AG20443 (cell line): ENCODE data around the gene FAM241B.

Source experiments
- DNase-seq: peaks from one replicate; pipeline ENCODE4 v3.0.0; 2012; ENCODE audit warnings: low spot score, mixed read lengths

FAM241B gene

DNA sequence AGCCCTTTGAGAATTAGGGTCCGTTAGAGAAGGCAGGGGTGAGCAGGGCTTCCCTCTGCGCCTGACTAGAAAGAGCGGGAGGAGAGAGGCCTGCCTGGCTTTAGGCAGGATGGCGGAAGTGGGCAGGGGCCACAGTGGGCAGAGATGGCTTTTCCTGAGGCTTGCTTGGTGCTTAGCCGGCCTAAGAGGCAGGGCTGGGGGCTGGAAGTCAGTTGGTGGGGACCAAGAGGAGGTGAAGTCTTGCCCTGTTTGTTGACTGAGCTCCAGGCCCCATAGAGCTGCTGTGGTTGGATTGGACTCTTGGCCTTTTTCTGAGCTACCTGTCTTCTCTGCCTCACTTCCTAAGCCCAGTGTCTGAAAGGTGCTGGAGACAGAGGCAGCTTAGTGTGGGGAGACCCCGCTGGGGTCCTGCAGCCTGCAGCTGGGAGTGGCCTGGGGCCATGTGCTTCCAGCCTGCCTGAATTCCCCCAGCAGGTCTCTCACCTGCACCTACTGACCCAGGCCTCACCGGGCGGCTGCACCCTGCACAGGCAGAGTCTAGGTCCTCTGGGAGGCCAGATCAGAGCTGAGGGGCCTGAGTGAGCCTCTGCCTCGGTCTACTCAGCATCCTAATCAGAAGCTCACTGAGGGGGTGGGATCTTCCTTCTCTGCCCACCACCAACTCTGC lies 4.8 kb downstream of the FAM241B start:
- DNase-seq: no peak

DNA sequence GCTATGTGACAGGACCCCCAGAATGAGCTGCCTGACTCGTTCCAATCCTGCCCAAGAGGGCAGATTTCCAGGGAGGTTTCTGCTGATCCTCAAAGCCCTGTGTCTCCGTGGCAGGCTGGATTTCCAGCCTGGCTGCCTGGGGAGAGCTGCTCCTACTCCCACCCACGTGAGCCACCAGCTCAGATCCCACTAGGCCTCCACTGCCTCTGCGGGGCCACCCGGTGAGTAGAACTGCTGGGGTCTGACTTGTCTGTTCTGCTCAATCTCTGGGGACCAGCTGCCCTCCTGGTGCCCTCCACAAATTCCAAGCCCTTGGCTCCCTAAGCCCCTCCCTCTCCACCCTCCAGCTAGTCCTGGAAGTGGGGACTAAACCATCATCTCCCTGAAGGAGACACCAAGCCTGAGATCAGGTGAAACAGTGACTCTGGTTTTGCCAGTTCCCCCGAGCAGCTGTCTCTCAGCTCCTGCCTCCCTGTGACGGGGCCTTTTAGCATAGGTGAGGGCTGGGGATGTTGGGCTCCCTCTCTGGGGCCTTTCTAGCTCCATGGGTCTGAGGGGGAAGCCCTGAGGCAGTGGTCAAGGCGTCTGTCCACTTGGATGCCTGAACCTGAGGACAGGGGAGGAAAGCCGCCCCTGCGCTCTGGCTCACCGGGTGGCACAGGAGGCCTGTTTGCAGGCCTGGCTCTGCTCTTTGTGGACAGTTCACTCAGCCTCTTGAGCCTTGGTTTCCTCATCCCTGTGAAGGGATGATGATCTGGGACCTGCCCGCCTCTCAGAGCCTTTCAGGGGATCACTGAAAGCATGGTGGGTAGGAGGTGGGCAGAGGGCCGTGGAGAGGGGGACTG lies 5.6 kb downstream of the FAM241B start:
- DNase-seq: no peak

DNA sequence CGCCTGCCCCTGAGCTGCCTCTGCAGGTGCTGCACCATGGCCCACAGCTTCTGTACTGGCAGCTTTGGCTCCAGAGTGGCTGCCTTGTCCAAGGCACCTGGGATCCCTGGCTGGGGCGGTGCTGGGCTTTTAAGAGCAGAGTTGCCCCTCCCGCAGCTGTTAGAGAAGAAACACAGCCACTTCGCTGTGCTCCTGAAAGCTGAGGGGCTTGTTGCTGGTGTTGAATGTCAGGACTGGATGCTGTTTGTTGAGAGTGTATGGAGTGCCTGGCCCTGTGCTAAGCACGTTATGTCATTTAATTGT lies 6.2 kb downstream of the FAM241B start:
- no peak for DNase-seq

DNA sequence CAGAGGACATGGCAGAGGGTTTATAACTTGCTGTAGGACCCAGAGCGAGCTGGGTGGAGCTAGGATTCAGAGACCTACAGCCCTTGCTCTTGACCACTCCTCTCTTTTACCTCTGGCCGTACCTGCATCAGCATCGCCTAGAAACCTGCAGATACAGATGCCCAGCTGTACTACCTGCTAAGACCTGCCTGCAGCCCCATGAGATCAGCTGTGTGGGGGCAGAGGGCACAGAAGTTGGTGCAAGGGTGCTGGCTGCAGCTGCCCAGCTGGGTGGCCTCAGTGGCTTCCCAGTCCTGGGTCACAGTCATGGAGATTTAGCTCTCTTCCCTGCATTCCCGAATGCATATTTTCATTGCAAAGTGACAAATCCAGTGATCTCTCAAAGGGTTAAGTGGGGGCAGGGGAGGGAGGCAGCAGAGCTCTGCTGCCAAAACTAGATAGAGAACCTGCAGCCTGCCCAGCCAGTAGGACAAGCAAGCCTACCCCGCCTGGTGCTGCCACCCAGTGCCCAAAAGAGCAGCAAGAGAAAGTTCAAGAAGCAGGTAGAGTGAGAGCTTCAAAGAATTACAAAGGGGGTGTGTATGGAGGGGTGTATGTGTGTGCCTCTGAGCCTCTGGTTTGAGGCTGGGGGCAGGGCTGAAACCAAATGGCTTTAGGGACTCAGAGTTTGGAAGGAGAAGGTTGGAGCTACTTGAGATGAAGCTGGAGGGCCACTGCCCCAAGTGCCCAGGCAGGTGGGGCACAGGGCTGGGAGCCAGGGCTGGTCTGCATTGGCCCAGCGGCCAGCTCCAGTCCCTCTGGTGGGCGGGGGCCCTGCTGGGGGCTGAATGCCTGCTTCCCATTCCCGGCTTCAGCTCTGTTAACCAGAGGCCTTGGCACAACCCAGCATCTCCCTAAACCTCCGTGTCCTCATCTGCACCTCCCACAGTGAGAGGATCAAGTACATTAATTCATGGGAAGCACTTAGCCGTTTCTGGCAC lies 6.9 kb downstream of the FAM241B start:
- DNase-seq: no peak

DNA sequence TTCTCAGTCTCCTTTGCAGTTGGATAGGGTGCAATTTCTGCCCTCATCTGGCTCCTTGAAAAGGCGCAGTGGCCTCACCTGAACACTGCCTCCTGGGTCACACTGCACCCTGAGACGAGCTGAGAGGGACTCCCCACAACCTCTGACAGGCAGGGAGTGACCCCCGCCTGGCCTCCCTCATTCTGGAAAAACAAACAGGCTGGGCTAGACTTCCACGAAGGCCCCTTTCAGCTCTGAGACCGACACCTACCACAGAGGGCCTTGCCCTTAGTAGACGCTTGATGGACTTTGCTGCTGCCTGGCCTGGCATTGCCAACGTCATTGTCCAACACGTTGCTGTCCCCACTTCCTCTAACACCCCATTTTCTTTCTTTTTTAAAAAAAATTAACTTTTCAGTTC lies 8.6 kb downstream of the FAM241B start:
- DNase-seq: no peak

DNA sequence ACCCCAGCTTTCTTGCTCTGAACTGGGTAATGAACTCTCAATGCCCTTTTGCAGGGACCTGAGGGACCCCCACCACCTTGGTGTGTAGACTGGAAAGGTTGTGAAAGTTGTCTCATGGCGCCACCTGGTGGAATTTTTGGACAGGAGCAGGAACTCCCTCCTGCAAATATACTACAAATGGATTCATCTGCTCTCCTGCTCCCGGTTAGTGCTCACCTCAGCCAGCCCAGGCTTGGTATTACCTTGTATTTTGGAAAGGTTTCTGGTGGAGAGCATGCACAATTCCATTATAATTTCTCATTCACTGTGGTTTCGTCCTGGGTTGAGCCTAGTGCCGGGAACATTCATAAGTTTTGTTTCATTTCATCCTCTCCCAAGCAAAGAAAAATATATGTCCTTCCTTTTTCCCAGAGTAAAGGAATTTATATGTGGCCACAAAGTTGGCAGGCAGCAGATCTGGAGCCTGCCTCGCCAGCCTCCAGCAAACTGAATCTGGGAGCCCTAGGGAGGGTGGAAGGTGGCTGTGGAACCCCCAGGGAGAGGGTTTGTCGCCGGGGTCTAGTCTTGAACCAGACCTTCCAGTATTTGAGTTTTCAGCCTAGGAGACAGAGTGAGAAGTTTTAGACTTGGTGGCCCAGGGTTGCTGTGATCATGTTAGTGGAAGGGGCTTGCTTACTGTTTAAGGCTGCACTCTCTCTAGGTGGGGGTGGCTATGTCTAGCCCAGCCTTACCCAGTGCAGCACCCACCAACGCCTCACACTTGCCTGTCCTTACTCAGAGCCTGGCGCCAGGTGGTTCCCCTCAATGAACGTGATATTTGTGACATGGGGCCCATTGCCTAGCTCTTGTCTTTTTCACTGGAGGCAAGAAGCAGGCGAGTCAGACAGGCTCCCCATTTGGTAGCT lies 9.5 kb downstream of the FAM241B start:
- DNase-seq: peak; percentile 75

DNA sequence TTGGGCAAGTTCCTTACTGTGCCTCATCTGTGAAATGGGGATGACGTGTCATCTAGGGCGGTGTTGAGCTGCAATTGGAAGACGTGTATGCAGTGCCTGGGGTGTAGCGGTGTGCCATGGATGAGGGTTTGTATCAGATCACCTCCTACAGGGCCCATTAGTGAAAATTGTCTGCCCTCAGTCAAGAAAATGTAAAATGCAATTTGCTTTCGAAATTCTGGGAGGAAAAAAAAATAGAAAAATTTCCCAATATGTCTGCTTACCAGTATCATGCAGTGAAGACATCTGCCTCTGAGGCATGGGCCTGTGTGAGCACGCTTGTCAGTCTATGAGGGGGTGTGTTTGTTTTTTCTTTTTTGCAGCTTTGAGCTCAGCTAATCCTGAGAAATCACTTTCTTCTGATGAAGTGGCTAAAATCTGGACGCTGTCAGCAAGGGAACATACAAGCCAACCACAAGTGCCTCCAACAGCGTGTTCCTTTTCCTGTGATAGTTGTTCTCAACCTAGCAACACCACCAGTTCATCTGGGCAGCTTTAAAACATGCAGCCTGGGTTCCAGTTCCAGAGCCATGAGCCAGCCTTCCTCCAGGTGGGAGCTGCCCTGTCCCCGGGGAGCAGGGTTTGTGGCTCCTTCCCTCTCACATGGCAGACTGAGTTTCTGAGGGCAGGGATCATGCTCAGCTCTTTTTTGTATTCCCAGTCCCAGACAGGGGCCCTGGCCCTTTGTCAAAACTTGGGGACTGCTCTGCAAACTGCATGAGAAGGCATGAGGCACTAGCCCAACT lies 10.3 kb downstream of the FAM241B start:
- no peak for DNase-seq

DNA sequence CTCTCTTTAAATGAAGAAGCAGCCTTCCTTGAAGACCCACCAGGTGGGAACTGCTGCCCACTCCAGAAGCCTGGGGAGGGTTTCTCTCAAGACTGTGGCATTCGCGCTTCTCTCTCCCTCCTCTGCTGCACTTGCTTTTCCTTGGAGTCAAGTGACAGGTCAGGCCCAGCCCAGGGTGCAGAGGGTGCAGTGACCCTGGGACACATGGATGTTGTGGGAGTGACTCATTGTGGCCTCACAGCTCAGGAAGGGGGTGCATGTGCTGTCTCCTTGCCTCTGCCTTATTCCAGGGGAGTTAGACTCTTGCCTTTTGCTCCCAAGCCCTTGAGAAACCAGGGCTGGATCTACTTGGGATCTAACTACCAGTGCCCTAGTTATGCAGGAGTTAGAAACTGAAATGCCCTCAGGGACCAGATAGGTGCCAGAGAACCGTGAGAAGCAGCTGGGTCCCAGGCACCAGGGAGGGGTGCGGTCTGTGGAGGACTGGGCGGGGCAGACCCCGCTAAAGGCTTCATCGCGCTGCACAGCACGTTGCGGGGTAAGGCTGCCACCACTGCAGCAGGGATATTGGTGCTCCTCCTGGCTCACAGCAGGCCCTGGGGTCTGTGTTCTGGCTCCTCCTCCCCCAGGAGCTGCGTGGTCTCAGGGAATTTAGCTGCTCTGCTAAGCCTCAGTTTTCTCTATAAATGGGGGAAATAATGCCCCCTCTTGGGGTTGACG lies 11.4 kb downstream of the FAM241B start:
- no peak for DNase-seq

DNA sequence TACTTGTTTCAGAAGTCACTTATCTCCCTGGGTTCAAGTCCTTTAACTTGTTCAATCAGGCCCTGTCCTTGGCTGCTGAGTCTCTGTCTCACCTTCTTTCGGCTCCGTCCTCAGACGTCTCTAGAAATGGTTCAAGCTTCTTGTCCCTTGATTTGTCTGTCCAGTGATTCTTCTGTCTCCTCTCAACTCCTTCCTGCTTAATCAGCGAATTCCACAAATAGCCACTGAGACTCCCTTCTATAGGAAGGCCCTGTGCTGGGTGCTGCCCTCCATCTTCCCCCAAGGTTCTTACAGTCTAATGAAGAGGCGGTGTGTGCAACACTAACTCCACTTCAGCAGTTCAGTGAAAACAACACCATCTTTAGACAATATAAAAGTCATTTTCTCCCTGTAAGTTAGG lies 12.7 kb downstream of the FAM241B start:
- no peak for DNase-seq

DNA sequence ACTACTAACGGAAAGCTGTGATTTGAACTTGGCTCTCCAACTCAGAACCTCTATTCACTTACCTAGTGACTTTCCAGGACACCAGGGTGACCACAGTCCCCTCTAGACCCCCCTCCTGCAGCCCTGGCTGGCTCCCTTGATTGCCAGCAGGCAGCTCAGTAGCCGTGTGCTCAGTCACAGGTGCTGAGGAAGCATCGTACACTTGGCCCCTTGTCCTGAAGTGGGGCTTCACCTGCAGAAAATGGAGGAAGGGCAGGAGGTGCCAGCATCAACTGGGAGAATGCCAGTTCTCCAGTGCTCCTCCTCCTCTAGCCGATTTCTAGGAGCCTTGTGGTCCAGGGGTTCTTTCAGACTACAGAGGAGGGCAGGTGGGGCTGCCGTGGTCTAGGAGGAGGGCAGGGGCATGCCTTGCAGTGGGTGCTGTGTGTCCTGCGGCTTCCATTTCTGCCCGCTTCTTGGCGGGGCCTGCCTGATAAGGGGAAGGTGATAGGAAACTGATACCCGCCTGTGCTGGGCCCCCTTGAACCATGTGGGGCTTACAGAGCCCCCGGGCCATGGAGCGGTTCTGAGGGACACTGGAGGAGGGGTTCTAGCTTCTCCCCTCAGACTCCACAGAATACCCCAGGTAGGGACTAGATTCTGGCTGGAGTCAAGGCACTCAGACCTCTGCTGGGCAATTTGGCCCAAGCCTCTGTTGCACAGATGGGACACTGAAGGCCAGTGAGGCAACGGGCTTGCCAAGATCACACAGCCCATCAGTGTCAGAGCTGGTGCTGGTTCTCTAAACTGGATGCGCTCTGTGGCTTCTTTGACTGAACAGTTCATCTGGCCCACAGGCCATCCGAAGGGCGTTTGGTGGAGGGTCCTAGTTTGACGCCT lies 14.0 kb downstream of the FAM241B start:
- DNase-seq: no peak

DNA sequence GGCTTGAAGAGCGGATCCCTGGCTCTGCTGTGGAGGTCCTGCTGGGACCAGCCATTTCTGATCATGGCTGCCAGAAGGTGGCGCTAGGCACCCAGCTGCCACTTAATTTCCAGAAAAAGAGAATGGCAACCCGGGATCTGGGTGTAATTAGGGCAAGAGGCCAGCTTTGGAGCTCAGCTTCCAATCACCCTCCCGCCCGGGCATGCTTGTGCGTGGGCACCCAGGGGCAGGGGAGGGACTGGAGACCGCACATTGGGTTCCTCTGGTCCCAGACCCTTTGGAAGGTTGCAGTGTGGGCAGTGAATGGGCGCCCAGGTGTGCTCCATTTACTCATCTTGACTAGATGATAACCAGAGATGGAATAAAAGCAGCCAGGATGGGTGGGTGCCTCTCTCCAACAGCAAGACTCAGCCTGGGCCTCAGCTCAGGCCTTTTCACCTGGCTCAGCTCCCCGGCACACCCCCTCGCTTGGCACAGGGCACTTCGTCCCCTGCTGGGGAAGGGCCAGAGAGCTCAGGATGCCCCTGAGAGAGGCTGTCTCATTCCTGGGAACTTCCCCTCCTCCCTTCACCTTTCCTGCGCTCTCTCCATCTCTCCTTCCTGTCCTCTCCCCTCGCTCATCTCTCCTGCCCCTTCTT lies 14.7 kb downstream of the FAM241B start:
- peak; percentile 91 for DNase-seq

DNA sequence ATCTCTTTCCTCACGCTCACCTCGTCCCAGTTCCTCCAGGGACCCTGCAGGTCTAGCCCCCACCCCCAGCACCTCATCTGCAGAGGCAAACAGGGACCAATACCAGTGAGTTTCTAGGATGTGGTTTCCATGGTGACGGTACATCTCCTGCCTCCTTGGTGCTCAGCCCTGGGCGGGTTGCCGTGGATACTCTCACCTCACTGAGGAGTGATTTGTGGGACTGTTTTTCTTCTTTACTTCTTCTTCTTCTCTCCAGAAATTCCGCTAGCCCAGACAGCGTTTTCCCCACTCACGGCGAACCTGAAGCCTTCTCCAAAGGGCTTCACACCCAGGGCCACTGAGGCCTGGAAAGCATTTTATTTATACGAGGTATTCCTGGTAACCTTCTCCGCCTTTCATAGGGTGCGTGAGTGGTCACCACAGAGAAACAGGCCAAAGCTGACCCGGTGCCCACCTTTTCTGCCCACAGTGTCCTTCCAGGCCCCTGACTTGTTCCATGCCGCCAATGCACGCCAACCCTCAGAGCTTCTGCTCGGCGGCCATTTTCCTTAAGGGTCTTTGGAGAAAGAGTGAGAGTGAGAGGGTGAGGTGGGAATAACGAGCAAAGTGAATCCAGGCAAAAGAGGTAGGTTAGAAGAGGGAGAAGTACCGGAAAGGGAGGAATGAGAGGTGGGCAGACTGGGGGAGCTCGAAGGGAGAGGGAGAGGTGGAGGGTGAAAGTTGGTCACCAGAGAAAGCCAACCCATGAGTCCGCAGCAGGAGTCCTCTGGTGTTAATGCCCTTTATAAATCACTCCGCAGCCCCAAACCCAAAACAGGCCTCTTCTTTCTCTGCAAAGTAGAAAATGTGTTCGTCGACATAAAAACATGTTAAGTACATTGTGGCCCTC lies 15.5 kb downstream of the FAM241B start:
- no peak for DNase-seq

DNA sequence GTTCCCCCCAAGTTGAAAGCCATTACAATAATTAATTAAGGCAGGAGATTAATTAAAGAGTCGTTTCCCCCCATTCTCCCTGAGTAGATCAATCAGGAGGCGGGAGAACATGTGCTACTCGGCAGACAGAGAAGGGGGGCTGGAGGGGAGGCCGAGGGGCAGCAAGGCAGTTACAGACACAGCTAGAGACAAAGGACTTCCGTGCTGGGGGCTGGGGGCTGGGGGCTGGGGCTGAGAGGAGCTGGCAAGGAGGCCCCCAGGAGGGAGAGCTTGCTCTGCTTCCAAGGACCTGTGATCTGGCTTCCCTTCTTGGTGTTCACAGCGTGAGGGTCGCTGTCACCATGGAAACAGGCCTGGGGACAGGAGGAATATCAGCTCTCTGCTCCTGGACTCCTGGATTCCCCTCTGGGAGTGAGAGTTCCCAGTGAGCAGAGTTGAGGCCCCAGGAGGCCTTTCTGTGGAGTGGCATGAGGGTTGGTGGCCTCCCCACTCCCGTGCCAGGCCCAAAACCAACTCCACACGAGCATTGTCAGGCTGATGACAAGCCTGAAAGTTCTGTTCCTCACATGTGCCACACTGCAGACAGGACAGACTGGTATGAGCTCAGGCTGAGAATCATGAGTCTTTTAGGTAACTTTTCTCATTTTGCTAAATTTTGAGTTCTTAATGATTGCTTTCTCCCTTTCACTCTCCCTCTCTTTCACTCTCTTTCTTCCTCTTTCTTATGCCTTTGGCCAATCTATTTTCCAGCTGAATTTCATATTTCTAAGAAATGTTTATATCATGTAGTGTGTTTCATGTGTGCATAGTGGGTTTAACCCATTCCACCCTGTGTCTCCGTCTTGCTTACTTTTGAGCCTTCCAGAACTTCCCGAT lies 16.4 kb downstream of the FAM241B start:
- DNase-seq: no peak

DNA sequence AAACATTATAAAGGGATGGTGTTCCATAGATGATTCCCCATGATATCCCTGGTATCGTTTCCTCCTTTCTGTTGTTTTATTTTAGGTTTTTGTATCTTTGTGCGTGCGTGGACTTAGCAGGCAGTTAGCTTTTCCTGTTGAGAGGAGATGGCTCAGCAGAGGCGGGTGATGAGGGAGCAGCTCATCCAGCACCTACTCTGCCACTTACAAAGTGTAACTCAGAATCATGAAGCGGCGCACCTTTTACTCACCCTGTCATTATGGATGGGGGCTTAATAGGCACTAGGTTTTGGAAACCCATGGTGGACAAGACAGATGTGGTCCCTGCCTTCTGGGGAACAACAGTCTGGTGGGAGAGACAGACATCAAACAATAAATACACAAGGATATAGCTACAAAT lies 17.1 kb downstream of the FAM241B start:
- DNase-seq: no peak

DNA sequence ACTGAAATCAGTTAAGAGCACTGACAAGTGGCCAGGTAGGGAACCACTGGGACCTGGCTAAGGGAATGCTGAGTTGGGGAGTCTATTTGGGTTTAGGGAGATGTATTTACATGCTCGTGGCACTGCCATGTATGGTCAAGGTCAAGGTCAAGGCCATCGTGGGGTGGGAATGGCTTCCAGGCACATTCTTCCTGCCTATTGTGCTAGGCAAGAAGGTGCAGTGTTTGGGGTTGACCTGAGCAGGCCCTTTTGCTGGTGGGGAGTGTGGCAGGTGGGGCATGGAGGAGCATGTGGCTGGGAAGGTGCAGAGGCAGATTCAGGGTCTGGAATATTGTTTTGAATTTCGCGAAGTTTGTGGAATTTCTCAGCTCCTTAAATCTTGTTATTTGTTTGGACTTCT lies 17.8 kb downstream of the FAM241B start:
- no peak for DNase-seq

DNA sequence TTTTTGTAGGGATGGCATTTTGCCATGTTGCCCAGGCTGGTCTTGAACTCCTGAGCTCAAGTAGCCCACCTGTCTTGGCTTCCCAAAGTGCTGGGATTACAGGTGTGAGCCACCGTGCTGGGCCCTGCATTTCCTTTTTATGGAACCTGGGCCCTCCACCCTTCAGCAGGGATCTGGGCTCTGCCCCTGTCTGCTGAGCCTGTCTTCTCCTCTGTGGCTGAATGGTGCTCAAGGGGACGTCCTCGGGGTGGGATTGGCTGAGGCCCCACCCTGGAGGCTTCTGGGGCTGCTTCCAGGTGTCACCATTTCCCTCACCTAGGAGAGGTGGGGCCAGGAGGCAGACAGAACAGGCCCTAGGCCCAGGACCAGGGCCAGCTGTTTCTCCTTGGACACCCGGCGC lies 18.4 kb downstream of the FAM241B start:
- DNase-seq: no peak
